HG03469 (cell line): ENCODE data around the gene ZNF764.
"Not testable (repeated sequence)": the region's sequence is repeated elsewhere in the genome, so short reads cannot be mapped to it uniquely, and the experiment has no call there.

ENCODE experiments used
- ATAC-seq: cut with Tn5 transposase; IDR thresholded peaks from one replicate; pipeline ENCODE4 v1.9.1; 2021; ENCODE audit warnings: mild to moderate bottlenecking, moderate library complexity, moderate number of reproducible peaks; ENCODE audit not compliant: unreplicated experiment

ZNF764 gene

GRCh38 chr16:30528799-30529457 is 29.2 kb downstream of the ZNF764 start:
- no peak for ATAC-seq

GRCh38 chr16:30527635-30528178 is 30.5 kb downstream of the ZNF764 start:
- ATAC-seq: no peak

DNA sequence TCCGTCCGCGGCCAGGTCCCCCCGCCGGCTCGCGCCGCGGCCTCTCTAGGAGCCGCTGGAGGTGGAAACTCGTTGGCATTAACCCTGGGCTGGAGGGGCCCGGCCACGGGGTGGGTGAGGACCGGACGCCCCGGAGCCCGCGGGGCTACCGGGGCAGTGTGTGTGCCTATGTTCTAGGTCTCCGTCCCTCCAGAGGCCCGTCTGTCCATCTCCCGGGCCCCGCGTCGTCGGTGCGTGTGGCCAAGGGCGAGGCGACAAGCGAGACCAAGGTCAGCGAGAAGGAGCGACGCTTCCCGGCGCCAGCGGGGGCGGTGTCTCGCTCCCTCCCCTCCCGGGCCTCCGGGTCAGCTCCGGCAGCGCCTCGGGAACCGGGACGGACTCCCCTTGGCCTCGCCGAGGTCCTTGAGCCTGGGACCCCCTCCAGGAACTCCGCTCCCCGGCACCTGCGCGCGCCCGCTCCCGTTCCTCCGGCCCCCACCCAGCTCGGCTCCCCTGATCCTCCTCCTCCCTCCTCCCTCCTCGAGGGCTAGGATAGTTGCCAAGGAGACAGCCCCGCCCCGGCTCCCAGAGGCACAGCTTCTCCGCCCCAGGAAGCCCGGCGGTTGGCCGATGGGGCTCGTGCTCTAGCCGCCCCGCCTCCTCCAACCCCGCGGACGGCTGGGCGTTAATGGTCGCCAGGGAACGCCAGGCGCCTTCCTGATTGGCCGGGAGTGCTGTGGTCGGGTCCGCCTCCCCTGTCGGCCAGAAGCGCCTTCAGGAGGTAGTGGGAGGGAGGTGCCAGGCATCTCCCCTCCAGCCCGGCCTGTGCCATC is 31.1 kb downstream of the ZNF764 start:
- ATAC-seq: peak; percentile 75

- no peak for ATAC-seq
Measured at GRCh38 chr16:30526137-30526822, 31.9 kb downstream of the ZNF764 start, which contains the start of gene ZNF768. ZNF768 (minus strand) TSS chr16:30526566; CDS start chr16:30526413, 153 bp downstream.

DNA sequence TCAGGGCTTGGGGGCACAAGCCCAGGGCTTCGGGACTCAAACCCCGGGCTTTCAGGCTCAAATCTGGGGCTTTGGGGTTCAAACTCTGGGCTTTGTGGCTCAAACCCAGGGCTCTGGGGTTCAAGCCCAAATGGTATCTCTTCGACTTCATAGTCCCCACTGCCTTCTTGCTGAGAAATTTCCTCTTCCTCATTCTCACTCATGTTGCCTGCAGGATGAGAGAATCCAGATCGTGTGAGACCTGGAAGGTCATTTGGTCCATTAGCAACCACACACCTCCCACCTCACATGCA is 32.4 kb downstream of the ZNF764 start:
- ATAC-seq: no peak

DNA sequence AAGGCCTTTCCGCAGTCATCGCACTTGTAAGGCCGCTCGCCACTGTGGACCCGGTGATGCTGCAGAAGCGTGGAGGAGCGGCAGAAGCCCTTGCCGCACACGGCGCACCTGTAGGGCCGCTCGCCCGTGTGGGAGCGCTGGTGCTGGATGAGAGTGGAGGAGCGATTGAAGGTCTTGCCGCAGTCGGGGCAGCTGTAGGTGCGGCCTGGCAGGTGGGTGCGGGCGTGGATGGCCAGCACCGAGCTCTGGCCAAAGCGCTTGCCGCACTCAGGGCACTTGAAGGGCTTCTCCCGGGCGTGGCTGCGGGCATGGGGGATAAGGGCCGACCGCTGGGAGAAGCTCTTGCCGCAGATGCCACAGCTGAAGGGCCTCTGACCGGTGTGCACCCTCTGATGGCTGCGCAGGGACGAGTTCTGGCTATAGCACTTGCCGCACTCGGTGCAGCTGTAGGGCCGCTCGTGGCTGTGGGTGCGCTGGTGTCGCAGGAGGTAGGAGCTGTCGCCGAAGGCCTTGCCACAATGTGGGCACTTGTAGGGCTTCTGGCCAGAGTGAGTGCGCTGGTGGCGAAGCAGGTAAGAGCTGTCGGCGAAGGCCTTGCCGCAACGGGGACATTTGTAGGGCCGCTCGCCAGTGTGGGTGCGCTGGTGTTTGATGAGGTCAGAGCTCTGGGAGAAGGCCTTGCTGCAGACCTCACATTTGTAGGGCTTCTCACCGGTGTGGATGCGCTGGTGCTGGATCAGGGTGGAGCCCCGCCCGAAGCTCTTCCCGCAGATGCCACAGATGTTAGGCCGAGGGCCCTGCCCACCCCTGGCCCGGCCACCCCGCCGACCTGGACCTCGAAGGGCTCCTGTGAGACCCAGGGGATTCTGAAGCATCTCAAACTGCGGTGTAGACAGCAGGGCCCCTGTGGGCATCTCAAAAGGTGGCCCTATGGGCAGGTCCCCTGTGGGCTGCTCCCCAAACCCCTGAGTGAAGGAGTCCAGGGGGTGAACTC is 33.3 kb downstream of the ZNF764 start:
- no peak for ATAC-seq

- no peak for ATAC-seq
Measured at GRCh38 chr16:30523768-30524574, 34.2 kb downstream of the ZNF764 start.

DNA sequence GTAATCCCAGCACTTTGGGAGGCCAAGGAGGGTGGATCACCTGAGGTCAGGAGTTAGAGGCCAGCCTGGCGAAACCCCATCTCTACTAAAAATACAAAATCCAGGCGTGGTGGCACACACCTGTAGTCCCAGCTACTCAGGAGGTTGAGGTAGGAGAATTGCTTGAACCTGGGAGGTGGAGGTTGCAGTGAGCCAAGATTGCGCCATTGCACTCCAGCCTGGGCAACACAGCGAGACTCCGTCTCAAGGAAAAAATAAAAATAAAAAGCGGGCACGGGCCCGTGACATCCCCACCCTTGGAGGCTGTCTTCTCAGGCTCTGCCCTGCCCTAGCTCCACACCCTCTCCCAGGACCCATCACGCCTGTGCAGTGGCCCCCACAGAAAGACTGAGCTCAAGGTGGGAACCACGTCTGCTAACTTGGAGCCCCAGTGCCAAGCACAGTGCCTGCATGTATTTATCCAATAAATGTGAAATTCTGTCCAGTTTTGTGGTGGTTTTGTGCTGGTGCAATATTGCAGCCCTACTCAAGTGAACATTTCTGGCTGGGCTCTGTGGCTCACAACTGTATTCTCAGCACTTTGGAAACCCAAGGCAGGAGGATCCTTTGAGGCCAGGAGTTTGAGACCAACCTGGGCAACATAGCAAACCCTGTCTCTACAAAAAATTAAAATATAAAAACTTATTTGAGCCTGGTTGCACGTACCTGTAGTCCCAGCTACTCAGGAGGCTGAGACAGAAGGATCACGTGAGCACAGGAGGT is 35.3 kb downstream of the ZNF764 start:
- not testable (repeated sequence) for ATAC-seq

- ATAC-seq: no peak
Measured at GRCh38 chr16:30521873-30522641, 36.1 kb downstream of the ZNF764 start.

- no peak for ATAC-seq
Measured at GRCh38 chr16:30521476-30521872, 36.7 kb downstream of the ZNF764 start.

DNA sequence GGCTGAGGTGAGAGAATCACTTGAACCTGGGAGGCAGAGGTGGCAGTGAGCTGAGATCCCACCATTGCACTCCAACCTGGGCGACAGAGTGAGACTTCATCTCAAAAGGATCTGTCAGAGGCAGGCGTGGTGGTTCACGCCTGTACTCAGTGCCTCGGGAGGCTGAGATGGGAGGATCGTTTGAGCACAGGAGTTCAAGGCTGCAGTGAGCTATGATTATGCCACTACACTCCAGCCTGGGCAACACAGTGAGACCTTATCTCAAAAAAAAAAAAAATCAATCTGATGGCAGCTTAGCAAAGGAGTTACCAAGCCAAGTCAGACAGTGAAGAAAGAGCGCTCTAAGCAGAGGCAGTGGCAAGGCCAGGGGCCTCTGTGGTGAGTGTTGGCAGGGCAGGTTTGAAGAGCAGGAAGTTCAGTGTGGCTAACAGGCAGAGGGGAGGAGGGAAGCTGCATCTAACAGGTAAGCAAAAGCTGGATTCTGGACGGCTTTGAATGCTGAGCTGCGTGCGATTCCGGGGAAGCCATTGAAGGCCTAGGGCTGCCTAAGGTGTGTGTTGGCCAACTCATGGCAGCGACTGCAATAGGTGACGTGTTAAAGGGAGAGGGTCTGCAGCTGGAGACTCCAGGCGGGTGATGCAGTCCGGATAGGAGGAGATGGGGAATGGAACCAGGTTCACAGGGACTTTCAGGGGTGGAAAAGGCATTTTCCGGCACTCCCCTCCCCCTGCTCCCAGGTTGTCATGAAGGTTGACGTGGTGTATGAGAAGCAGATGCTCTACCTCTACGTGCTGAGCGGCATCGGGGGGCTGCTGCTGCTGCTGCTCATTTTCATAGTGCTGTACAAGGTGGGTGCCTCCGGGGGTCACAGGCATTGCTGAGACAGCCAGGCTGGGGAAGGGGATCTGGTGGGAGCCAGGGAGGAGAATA is 38.8 kb downstream of the ZNF764 start:
- no peak for ATAC-seq

- ATAC-seq: no peak
Measured at GRCh38 chr16:30518552-30518951, 39.6 kb downstream of the ZNF764 start.

DNA sequence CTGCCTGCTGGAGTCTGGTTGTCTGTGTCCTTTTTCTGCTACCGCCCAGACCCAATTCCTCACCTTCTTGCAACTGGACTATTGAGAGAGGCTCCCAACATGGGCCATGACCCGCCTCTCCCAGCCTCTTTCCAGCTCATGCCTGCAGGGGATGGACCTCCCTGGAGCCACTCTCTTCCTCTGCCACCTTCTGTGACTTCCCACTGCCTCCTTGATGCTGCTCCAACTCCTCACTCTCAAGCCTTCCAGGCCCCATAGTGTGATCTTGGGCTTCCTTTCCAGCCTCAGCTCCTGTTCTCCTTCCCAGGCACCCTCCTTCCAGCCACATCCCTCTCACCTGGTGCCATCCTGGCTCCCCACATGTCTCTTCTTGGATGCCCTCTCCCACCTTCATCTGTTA is 42.9 kb downstream of the ZNF764 start:
- ATAC-seq: no peak

GRCh38 chr16:30511509-30511908 is 46.7 kb downstream of the ZNF764 start:
- ATAC-seq: no peak

GRCh38 chr16:30510376-30510938 is 47.7 kb downstream of the ZNF764 start:
- ATAC-seq: no peak

GRCh38 chr16:30509081-30509765 is 49.0 kb downstream of the ZNF764 start:
- no peak for ATAC-seq
